ENCODE measurements around the gene TMEM69. TPM values are rescaled to one million over a fixed set of nuclear protein-coding genes. Genes with fewer than 3 reads are reported as not detected.
"Not testable (repeated sequence)": the region's sequence is repeated elsewhere in the genome, so short reads cannot be mapped to it uniquely, and the experiment has no call there.

The TMEM69 gene
- total and polyA plus RNA-seq, 5 donors from 2014 or later = 15.5 to 57.7 (median 53.3) TPM

DNA sequence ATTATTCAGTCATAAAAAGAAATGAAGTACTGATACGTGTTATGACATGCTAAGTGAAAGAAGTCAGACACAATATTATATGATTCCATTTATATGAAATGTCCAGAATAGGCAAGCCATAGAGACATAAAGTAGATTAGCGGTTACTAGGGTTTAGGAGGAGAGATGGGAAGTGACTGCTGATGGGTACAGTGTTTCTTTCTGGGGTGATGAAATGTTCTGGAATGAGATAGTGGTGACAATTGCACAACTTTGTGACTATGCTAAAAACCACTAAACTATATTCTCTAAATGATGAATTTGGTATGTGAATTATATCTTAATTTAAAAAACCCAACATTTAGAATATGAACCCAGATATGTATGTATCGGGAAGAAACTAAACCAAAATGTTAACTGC is 34.8 kb downstream of the TMEM69 start:
- Histone ChIP-seq H3K27ac (ENCODE audit: insufficient read depth, low read length, poor library complexity, severe bottlenecking) (no peak overlapping the region), H3K27me3 (ENCODE audit: control insufficient read depth, insufficient read depth, low read length) (no peaks in the 10 kb centered on the region), H3K4me1 (ENCODE audit: control insufficient read depth, insufficient read depth, low read length, poor library complexity, severe bottlenecking) (no peaks in the 10 kb centered on the region), H3K9me3 (ENCODE audit: control insufficient read depth in 2 of 2, low read length in 2 of 2) (no peaks in the 10 kb centered on the region), H3K36me3 (ENCODE audit: control insufficient read depth, insufficient read depth, low read length) (peaks cover 21% of the 10 kb centered on the region), H3K4me3 (ENCODE audit: low read depth, low read length) (no peak overlapping the region)
- Mint-ChIP-seq H3K4me3 (no peak overlapping the region), H3K27me3 (no peaks in the 10 kb centered on the region), H3K9me3 (no peaks in the 10 kb centered on the region), H3K27ac (no peak overlapping the region), H3K36me3 (peaks cover 9% of the 10 kb centered on the region), H3K4me1 (peaks cover 0 to 7% (median 0%) of the 10 kb centered on the region in 4 donors)
- DNase-seq = no peak
- ATAC-seq (ENCODE audit: low read depth in 2 of 2) = no peak

DNA sequence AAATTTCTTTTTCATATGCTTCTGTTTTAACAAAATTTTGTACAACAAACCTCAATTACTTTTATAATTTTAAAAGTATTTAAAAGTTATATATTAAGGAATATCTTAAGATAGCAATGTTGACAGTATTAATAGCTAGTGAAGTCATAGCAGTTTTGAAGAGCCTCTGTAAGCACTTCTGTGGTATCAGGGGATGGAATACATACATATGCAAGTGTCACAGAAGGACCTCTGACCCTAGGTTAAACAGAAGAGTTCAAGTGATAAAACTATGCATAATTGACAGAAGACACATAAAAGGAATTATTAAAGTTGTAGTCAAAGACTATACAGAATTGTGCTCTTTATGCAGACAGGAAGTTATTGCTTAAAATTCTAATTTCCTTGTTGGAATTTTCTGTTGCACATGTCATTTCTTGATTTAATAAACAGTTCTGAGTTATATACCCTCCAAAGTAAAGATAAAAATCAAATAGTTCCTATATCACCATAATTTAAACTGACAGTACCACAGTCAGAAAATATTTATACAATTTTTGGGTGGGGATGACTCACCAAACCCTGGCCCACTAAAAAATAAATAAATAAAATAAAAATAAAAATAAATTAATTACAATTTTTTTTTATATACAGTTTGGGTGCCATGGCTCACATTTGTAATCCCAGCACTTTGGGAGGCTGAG is 35.4 kb downstream of the TMEM69 start:
- H3K27ac ChIP-seq (ENCODE audit: insufficient read depth, low read length, poor library complexity, severe bottlenecking) = no peak overlapping the region
- DNase-seq (no peak), ATAC-seq (ENCODE audit: low read depth in 2 of 2) (no peak)
- Mint-ChIP-seq H3K4me3 (no peak overlapping the region), H3K27me3 (no peaks in the 10 kb centered on the region), H3K9me3 (no peaks in the 10 kb centered on the region), H3K36me3 (peaks cover 9% of the 10 kb centered on the region), H3K4me1 (peaks cover 0 to 7% (median 0%) of the 10 kb centered on the region in 4 donors), H3K27ac (no peak overlapping the region)
- H3K4me3 ChIP-seq (ENCODE audit: low read depth, low read length) = no peak overlapping the region
- H3K36me3 ChIP-seq (ENCODE audit: control insufficient read depth, insufficient read depth, low read length) = peaks cover 18% of the 10 kb centered on the region
- H3K27me3 ChIP-seq (ENCODE audit: control insufficient read depth, insufficient read depth, low read length) = no peaks in the 10 kb centered on the region
- H3K9me3 ChIP-seq (ENCODE audit: control insufficient read depth in 2 of 2, low read length in 2 of 2) = no peaks in the 10 kb centered on the region
- H3K4me1 ChIP-seq (ENCODE audit: control insufficient read depth, insufficient read depth, low read length, poor library complexity, severe bottlenecking) = no peaks in the 10 kb centered on the region

- H3K36me3 ChIP-seq (ENCODE audit: control insufficient read depth, insufficient read depth, low read length) = peaks cover 21% of the 10 kb centered on the region
- not testable (repeated sequence) for DNase-seq; H3K27ac Mint-ChIP-seq; H3K4me3 Mint-ChIP-seq; H3K4me1 ChIP-seq (ENCODE audit: control insufficient read depth, insufficient read depth, low read length, poor library complexity, severe bottlenecking); H3K9me3 Mint-ChIP-seq; H3K27me3 ChIP-seq (ENCODE audit: control insufficient read depth, insufficient read depth, low read length); H3K27me3 Mint-ChIP-seq; ATAC-seq (ENCODE audit: low read depth in 2 of 2); H3K27ac ChIP-seq (ENCODE audit: insufficient read depth, low read length, poor library complexity, severe bottlenecking); H3K4me3 ChIP-seq (ENCODE audit: low read depth, low read length); H3K36me3 Mint-ChIP-seq; H3K9me3 ChIP-seq (ENCODE audit: control insufficient read depth in 2 of 2, low read length in 2 of 2)
- H3K4me1 Mint-ChIP-seq = peaks cover 0 to 10% (median 6%) of the 10 kb centered on the region in 4 donors
Observed at GRCh38 chr1:45726007-45726406, 38.0 kb downstream of the TMEM69 start.

- Histone ChIP-seq H3K9me3 (ENCODE audit: control insufficient read depth in 2 of 2, low read length in 2 of 2) (no peaks in the 10 kb centered on the region), H3K27ac (ENCODE audit: insufficient read depth, low read length, poor library complexity, severe bottlenecking) (no peak overlapping the region), H3K4me3 (ENCODE audit: low read depth, low read length) (no peak overlapping the region), H3K36me3 (ENCODE audit: control insufficient read depth, insufficient read depth, low read length) (peaks cover 22% of the 10 kb centered on the region), H3K27me3 (ENCODE audit: control insufficient read depth, insufficient read depth, low read length) (no peaks in the 10 kb centered on the region), H3K4me1 (ENCODE audit: control insufficient read depth, insufficient read depth, low read length, poor library complexity, severe bottlenecking) (no peaks in the 10 kb centered on the region)
- Mint-ChIP-seq H3K36me3 (peaks cover 13% of the 10 kb centered on the region), H3K27me3 (no peaks in the 10 kb centered on the region), H3K9me3 (no peaks in the 10 kb centered on the region), H3K4me1 (peaks cover 7 to 26% (median 12%) of the 10 kb centered on the region in 4 donors), H3K4me3 (peak overlapping the region in 1 of 4 donors; percentile 73), H3K27ac (peak overlapping the region in 2 of 3 donors; percentile 20 to 23)
- DNase-seq (no peak), ATAC-seq (ENCODE audit: low read depth in 2 of 2) (no peak)
Observed at GRCh38 chr1:45730075-45730779, 42.2 kb downstream of the TMEM69 start.

DNA sequence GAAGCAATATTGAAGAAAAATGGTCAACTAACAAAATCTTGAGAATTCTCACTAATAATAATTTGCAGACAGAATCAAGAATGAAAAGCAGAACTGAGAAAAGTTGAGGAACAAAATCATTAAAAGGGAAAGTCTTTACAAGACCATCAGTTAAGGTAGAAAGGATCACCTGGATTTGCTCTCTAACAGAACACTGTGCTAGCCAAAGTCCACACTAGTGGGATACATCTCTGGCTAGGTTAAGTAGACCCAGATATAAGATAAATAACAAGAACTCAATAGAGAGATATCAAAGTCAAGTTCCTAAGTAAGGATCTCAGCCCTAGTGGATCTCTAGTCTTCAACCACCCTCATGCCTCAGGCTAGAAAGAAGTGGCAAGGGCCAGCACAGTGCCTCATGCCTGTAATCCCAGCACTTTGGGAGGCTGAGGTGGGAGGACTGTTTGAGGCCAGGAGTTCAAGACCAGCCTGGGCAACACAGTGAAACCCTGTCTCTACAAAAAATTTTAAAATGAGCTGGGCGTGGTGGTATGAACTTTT is 42.9 kb downstream of the TMEM69 start:
- Histone ChIP-seq H3K27me3 (ENCODE audit: control insufficient read depth, insufficient read depth, low read length) (no peaks in the 10 kb centered on the region), H3K36me3 (ENCODE audit: control insufficient read depth, insufficient read depth, low read length) (peaks cover 22% of the 10 kb centered on the region), H3K4me3 (ENCODE audit: low read depth, low read length) (no peak overlapping the region), H3K4me1 (ENCODE audit: control insufficient read depth, insufficient read depth, low read length, poor library complexity, severe bottlenecking) (no peaks in the 10 kb centered on the region), H3K27ac (ENCODE audit: insufficient read depth, low read length, poor library complexity, severe bottlenecking) (no peak overlapping the region), H3K9me3 (ENCODE audit: control insufficient read depth in 2 of 2, low read length in 2 of 2) (no peaks in the 10 kb centered on the region)
- H3K36me3 Mint-ChIP-seq = peaks cover 13% of the 10 kb centered on the region
- peak overlapping the region in 1 of 4 donors; percentile 73 for H3K4me3 Mint-ChIP-seq
- no peak for ATAC-seq (ENCODE audit: low read depth in 2 of 2)
- no peak for DNase-seq
- H3K27me3 Mint-ChIP-seq = no peaks in the 10 kb centered on the region
- H3K4me1 Mint-ChIP-seq = peaks cover 7 to 26% (median 12%) of the 10 kb centered on the region in 4 donors
- no peaks in the 10 kb centered on the region for H3K9me3 Mint-ChIP-seq
- peak overlapping the region in 2 of 3 donors; percentile 20 to 23 for H3K27ac Mint-ChIP-seq

GRCh38 chr1:45739137-45739536 is 51.2 kb downstream of the TMEM69 start:
- Histone ChIP-seq H3K4me1 (ENCODE audit: control insufficient read depth, insufficient read depth, low read length, poor library complexity, severe bottlenecking) (no peaks in the 10 kb centered on the region), H3K27me3 (ENCODE audit: control insufficient read depth, insufficient read depth, low read length) (no peaks in the 10 kb centered on the region), H3K27ac (ENCODE audit: insufficient read depth, low read length, poor library complexity, severe bottlenecking) (no peak overlapping the region), H3K36me3 (ENCODE audit: control insufficient read depth, insufficient read depth, low read length) (peaks cover 20% of the 10 kb centered on the region), H3K9me3 (ENCODE audit: control insufficient read depth in 2 of 2, low read length in 2 of 2) (no peaks in the 10 kb centered on the region), H3K4me3 (ENCODE audit: low read depth, low read length) (no peak overlapping the region)
- Mint-ChIP-seq H3K36me3 (peaks cover 20% of the 10 kb centered on the region), H3K4me1 (peaks cover 12 to 30% (median 21%) of the 10 kb centered on the region in 4 donors), H3K27ac (no peak overlapping the region), H3K4me3 (no peak overlapping the region), H3K9me3 (peaks cover 0 to 3% (median 0%) of the 10 kb centered on the region in 7 donors), H3K27me3 (no peaks in the 10 kb centered on the region)
- DNase-seq (no peak), ATAC-seq (ENCODE audit: low read depth in 2 of 2) (no peak)

- ATAC-seq (ENCODE audit: low read depth in 2 of 2); H3K27me3 Mint-ChIP-seq; H3K9me3 Mint-ChIP-seq; H3K4me3 ChIP-seq (ENCODE audit: low read depth, low read length); DNase-seq; H3K4me3 Mint-ChIP-seq; H3K9me3 ChIP-seq (ENCODE audit: control insufficient read depth in 2 of 2, low read length in 2 of 2); H3K27me3 ChIP-seq (ENCODE audit: control insufficient read depth, insufficient read depth, low read length); H3K27ac ChIP-seq (ENCODE audit: insufficient read depth, low read length, poor library complexity, severe bottlenecking); H3K27ac Mint-ChIP-seq; H3K4me1 ChIP-seq (ENCODE audit: control insufficient read depth, insufficient read depth, low read length, poor library complexity, severe bottlenecking): not testable (repeated sequence)
- peaks cover 22% of the 10 kb centered on the region for H3K36me3 ChIP-seq (ENCODE audit: control insufficient read depth, insufficient read depth, low read length)
- peaks cover 12 to 30% (median 21%) of the 10 kb centered on the region in 4 donors for H3K4me1 Mint-ChIP-seq
- H3K36me3 Mint-ChIP-seq = peaks cover 23% of the 10 kb centered on the region
Observed at GRCh38 chr1:45739641-45740156, 51.7 kb downstream of the TMEM69 start.

All from CD4-positive, CD25-positive, alpha-beta regulatory T cell (primary cell).